HG02870 (cell line): ENCODE results near the gene S100A6.
"Not testable (repeated sequence)": the region's sequence is repeated elsewhere in the genome, so short reads cannot be mapped to it uniquely, and the experiment has no call there.

Source experiments
- ATAC-seq: cut with Tn5 transposase; IDR thresholded peaks from one replicate; pipeline ENCODE4 v1.9.1; 2021; ENCODE audit warnings: mild to moderate bottlenecking, moderate library complexity; ENCODE audit not compliant: unreplicated experiment

The S100A6 gene

DNA sequence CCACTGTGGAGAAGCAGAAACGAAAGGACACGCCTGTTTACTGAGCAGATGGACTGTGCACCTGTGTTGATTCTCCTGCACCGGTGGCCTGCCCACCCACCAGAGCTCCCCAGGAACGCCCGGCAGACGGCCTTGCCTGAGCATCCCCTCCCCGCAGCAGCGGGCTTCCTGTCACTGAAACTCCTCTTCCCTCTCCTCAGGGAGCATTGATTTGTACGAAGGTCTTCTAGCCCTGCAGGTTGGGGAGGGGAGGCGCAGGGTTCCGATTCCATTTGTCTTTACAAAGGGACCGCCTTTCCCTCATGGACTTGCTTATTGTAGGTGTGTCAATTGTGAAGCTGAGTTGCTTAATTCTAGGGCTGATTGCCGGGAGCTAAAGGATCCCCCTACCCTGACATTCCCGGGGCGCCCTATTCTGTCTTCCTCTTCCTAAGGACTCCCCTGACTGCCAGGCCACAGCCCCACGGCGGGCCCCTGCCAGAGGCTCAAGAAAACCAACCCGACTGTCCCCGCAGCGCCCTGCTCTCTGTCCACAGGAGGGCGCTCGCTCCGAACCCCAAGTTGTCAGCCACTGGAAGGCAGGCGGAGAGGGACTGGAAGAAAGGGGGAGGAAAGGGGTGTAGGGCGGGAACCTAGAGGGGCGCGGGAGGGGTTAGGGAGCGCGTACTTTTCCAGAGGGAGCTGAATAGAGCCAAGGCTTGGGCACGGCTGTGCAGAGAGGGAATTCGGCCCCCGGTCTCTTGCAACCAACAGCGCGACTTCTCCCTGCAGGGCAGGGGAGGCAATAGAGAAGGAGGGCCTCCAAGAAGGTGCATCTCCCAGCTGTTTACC, 2.8 kb downstream of the S100A6 start:
- no peak for ATAC-seq

DNA sequence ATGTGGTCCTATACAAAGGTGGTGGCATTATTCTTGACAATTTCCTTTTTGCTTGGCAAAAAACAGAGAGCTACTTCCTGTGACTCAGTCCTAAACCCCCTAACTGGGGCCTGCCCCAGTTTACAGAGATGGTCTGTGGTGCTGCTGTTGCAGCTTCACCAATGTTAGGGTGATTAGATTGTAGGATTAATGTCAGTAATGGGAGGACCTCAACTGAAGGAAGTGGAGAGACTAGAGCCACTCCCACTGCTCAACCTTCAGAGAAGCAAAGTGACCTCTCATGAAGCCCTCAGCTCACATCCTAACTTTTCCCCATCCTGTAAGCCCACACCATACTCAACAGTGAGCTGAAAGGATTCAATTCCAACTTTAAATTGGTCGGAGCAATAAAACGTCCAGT, 3.6 kb downstream of the S100A6 start:
- no peak for ATAC-seq

DNA sequence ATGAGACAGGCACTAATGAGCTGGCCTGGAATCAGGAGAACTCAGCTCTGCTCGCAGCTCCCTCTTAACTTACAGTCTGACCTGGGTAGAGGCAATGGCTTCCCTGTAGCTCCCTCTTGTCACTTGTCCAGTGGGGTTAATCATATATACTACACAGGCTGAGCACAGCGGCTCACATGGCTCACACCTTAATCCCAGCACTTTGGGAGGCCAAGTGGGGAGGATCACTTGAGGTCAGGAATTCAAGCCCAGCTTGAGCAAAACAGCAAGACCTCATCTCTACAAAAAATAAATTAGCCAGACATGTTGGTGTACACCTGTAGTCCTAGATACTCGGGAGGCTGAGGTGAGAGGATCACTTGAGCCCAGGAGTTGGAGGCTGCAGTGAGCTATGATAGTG, 4.2 kb downstream of the S100A6 start:
- no peak for ATAC-seq

DNA sequence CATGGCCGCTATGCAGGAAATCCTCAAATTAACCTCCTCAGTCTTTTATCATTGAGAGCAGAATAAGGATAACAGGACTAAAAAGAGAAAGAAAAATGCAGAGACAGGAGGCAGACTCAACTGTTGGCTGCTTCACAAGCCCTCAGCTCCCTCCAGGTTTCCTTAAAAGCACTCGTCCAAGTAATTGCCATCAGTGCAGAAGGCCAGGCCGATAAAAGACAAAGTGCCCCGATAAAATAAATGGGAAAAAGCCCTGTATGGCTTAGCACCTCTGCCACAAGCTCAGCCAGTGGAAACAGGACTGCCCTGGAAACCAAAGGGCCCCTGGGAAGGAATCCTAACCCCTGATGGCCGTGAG, 8.1 kb downstream of the S100A6 start:
- no peak for ATAC-seq

DNA sequence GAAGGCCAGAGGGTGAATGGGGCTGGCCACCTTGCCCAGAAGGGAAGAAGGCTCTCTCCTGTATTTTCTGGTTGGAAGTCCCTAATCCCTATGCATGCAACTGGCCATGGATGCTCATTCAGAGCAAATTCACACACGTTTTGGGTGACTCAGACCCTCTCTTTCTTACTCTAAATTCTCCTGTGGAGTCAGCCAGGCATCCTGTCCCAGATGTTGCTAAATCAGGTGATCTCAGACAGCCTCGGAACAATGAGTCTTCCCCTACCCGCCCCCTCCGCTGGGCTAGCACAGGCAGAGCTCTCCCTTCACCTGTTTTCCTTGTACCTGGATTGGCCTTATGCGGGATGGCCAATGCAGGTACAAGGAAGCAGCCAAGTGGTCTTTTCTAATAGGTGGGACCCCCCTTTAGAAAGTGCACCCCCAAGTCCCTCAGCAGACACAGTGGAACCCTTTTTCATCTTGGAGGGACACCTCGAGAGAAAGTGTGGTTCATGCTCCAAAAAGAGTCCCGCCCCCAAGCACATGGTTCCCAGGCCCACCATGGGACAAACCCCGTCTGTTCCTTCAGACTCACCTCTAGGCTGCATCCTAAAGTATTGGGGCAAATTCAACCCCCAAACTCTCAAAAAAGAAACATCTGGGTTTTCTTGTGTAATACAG, 8.6 kb downstream of the S100A6 start:
- no peak for ATAC-seq

DNA sequence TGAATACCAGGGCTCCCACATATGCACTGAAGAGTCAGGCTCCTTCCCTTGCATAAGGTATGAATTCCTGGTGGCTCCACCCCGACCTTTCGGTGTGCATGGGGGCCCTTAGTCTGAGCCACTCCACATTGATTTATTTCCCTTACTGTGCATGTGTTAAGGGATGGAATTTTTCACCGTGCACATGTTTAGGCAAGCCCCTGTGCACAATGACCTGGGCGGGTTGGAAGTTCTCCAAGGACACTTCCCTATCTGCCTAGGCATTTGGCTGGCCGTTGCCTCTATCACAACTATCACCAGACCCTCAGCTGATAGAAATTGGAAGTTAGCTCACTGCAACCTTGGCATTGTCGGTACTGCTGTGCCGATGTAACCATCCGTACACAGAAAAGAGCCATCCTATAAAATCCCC, 9.7 kb downstream of the S100A6 start:
- no peak for ATAC-seq

DNA sequence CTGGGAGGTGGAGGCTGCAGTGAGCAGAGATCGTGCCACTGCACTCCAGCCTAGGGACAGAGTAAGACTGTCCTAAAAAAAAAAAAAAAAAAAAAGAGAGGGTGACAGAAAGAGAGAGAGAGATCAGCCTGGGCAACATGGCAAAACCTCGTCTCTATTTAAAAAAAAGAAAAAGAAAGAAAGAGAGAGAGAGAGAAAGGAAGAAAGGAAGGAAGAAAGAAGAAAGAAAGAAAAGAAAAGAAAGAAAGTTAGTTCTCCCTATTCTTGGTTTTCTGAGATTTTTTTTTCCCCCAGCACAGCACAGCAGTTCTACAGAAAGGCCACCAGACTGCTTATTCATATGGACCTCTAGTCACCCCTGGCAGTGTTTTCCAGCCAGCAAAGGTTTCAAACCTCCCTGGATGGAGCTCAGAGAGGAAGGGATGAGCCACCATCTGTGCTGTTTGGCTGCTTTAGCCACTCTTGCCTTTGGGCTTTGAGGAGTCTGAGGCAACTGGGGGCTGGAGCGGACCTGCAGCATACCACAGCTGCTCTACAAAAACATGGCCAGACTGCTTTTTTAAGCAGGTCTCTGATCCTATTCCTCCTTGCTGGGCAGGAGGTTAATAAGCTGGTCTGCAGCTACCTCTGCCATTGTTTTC, 10.6 kb downstream of the S100A6 start:
- no peak for ATAC-seq

DNA sequence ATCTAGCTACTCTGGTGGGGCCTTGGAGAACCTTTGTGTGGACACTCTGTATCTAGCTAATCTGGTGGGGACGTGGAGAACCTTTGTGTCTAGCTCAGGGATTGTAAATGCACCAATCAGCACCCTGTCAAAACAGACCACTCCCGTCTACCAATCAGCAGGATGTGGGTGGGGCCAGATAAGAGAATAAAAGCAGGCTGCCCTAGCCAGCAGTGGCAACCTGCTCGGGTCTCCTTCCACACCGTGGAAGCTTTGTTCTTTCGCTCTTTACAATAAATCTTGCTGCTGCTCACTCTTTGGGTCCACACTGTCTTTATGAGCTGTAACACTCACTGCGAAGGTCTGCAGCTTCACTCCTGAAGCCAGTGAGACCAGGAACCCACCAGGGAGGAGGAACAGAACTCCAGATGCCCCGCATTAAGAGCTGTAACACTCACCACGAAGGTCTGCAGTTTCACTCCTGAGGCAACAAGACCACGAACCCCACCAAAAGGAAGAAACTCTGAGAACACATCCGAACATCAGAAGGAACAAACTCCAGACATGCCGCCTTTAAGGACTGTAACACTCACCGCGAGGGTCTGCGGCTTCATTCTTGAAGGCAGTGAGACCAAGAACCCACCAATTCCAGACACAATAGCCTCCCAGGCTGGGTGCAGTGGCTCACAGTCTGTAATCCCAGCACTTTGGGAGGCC, 13.3 kb downstream of the S100A6 start:
- ATAC-seq = not testable (repeated sequence)

DNA sequence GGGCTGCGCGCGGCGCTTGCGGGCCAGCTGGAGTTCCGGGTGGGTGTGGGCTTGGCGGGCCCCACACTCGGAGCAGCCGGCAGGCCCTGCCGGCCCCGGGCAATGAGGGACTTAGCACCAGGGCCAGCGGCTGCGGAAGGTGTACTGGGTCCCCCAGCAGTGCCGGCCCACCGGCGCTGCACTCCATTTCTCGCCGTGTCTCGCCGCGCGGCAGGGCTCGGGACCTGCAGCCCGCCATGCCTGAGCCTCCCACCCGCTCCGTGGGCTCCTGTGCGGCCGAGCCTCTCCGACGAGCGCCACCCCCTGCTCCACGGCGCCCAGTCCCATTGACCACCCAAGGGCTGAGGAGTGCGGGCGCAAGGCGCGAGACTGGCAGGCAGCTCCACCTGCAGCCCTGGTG, 14.0 kb downstream of the S100A6 start:
- not testable (repeated sequence) for ATAC-seq

DNA sequence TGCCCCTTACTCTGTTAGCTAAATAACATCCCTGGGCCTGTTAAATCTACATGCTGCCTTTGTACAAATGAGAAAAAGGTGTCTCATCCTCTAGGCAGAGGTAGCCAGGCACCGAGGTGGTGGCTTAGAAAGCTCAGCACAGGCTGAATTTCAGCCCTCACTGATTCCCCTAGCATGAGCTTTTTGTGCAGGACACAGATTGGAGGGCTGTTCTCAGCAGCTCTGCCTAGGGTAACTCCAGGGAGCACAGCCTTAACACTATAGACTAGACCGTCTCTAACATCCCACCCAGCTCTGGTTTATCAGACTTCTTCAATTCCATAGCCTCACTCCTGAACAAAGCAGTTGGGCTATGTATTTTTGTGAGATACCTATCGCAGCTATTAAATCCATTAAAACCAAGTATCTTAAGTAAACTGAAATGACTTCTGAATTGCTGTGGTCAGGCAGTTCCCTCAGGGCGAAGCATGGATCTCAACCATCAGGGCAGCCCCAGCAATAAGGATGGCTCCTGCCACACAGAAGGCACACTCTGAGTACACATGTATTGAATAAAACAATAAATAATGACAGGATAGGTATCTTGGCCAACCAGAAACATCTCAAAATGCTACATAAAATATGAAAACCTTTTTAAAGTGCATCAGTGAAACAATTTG, 14.8 kb downstream of the S100A6 start:
- no peak for ATAC-seq

DNA sequence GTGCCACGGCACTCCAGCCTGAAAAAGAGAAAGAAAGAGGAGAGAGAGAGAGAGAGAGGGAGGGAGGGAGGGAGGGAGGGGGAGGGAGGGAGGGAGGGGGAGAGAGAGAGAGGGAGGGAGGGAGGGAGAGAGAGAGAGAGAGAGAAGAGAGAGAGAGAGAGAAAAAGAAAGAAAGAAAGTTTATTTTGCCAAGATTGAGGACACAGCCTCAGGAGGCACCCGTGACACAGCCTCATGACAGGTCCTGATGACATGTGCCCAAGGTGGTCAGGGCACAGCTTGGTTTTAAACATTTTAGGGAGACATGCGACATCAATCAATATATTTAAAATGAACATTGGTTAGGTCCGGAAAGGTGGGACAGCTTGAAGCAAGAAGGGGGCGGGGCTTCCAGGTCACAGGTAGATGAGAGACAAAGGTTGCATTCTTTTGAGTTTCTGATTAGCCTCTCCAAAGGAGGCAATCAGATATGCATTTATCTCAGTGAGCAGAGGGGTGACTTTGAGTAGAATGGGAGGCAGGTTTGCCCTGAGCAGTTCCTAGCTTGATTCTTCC, 15.6 kb downstream of the S100A6 start:
- ATAC-seq = not testable (repeated sequence)

DNA sequence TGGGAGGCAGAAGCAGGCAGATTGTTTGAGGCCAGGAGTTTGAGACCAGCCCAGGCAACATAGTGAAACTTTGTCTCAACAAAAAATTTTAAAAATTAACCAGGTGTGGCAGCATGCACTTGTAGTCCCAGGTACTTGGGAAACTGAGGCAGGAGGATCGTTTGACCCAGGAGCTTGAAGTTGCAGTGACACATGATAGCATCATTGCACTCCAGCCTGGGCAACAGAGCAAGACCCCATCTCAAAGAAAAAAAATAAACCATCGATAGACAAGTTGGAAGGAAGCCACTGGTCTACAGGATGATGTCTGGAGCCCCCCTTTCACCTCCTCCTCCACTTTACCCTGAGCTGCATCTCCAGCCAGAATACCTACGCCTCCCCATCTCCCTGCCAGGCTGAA, 16.5 kb downstream of the S100A6 start:
- ATAC-seq = no peak

DNA sequence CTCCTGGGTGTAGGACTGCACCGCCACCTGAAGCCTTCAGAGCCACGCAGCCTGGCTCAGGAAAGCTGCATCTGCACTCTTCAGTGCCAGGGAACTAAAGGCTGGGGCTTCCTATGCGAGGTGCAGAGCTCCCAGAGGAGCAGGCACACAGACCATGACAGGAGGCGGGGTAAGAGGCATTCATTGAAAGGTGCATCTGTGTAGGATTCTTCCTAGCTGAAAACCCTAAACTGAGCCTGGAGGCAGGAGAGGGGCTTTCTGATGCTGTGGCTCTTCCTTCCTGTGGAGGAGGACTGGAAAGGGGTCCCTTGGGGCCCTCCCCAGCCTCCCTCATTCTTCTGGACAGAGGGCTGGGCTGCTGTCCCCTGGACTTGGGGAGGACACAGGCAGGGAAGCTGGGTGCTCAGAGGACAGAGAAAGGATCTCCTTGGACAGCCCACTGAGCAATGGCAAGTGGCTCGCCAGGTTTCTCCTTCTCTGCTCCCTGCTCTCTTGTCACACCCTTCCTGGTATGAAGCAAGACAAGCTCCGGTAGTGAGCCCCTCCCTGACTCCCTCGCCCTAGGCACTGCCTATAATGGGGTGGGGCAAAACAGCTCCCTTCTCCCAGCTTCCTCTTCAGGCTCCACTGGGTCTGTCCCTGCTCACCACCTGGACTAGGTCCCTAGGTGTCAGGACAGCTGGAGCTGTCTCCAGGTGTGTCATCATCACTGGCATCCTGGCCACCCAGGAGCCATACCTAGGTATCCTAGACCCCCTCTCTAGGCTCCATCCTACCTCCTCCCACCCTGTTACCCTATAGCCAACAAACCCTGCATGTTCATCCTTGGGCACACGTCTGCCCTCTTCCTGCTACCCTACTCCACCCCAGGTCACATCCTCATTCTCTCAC, 20.0 kb downstream of the S100A6 start:
- ATAC-seq = no peak

DNA sequence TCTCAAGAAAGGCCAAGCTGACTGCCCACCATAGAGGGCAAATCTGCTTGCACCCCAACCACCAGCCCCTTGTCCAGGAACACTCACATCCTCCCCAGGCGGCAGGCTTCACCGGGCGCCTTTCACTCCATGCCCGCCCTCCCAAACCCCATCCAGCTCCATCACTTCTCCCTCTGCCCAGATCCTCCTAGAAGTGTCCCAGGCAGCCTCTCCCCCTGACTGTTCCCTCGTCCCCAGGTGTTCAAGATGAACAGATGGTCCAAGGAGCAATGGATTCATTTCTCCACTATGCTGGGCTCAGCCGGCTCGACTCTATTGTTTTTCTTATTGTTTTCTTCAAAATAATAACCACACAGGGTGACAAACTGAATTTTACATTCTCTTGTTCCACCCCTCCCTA, 22.1 kb downstream of the S100A6 start:
- ATAC-seq = no peak

DNA sequence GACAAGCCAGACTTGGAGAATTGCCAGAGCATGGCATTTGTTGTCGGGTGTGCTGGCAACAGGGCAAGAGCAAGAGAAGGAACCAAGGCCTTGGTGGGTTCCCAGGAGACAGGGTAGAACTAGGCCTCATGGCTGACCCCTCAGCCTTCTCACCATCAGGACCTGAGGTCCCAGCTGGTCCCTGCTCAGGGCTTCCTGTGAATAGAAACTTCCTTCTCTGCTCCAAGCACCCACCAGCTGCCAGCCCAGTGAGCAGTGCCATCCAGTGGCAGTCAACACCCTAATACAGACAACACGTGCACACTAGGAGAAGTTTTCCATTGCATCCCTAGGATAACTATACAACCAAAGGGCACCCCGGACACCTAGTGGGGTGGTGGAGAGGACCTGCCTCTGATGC, 22.8 kb downstream of the S100A6 start:
- no peak for ATAC-seq

DNA sequence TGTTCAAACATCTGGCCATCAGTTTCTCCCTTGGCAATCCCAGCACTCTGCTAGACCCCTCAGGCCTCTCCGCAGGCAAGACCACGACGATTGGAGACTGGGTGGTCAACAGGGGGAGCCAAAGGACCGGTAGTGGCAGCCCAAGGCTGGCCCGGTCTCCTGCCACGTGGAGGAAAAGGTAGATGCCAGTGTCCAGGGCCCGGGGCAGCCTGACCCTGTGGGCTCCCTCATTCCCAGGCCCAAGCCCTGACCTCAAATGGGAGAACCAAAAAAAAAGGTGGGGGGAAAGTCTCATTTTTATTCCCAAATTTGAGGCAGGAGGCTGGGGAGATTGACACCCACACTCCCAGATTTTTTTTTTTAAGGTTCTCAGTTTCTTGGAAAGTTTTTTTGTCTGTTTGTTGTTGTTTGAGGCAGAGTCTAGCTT, 24.8 kb downstream of the S100A6 start:
- no peak for ATAC-seq

DNA sequence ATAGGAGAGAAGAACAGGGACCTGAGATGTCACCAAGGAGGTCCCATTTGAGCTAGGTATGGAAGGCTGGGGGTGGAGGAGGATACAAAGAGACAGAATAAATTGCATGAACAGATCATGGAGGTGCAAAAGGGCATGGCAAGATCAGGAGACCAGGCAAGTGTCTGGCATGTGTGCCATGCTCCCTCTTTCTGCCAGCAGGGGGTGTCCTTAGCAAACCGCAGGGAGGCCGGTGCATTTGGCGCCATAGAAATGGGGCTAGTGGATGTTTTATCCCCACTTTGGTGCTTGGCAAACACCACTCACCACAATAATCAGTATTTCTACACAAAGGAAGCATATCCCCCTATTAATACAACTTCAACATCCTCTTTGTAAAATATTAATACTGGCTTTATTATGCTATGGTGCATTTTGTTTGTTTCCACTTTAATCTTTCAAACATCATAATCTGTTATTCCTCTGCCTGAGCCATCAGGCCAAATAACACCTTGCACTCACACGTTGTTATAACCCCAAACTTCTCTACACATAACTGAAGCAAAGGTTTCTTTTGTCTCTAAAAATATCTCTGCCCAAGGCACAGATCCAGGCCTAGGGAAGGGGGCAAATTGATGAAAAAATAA, 25.9 kb downstream of the S100A6 start:
- ATAC-seq = no peak

DNA sequence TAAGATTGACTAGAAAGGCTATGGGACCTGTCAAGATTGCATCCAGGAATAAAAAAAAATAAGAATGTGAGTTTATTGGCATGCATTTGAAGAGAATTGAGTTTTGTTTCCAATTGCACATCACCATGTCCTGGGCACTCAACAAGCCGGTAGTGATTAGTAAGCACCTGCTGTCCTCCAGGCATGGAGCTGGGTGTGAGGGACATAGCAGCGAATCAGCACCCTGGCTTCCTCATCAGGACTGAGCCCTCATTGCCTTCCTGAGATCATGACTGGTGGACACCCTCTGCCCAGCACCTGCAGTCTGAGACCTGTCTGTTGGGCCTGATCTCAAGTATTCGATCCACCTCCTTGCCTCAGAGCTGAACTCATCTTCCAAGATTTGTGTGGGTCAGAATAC, 26.8 kb downstream of the S100A6 start:
- ATAC-seq = no peak

DNA sequence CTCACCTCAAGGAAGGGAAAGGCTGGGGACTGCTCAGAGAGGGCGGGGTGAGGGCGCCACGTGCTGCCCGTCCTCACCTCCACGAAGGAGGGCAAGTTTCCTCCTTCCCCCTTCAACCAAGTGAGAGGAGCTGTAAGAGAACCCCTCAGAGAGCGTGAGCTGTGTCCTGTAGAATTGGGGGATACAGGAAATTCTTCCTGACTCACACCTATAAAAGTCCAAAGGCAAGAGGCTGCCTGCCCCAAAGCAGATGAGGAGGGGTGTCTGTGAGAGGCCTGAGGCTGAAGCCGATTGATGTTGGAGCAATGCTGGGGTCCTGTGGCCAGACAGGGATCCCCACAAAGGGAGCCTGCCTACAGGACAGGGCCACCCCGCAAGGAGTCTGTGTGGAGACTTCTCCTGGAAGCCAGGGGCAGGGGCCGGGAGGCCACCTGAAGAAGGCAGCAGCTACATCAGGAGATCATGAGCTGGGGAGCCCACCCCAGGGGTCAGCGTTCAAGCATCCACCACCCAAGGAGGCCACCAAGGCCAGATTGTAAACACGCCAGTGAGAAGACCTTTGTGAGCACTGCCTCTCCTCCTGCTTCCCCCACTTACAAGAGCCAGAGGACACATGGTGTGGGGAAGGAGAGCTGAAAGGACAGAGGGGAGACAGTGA, 27.7 kb downstream of the S100A6 start:
- no peak for ATAC-seq
